AG08396 (cell line): ENCODE measurements around the gene CCDC146.
"Not testable (repeated sequence)": the region's sequence is repeated elsewhere in the genome, so short reads cannot be mapped to it uniquely, and the experiment has no call there.

Source experiments
- DNase-seq: peaks from one replicate; pipeline ENCODE4 v3.0.0; 2012; ENCODE audit warnings: low spot score, mixed read lengths

The CCDC146 gene

GRCh38 chr7:77140291-77140690 is 17.9 kb downstream of the CCDC146 start:
- not testable (repeated sequence) for DNase-seq

- not testable (repeated sequence) for DNase-seq
Measured at GRCh38 chr7:77152232-77152631, 29.8 kb downstream of the CCDC146 start.

GRCh38 chr7:77154917-77155464 is 32.6 kb downstream of the CCDC146 start:
- not testable (repeated sequence) for DNase-seq

- not testable (repeated sequence) for DNase-seq
Measured at GRCh38 chr7:77155601-77156377, 33.4 kb downstream of the CCDC146 start.

- not testable (repeated sequence) for DNase-seq
Measured at GRCh38 chr7:77157034-77157433, 34.6 kb downstream of the CCDC146 start.

GRCh38 chr7:77157446-77157845 is 35.0 kb downstream of the CCDC146 start:
- no peak for DNase-seq

GRCh38 chr7:77171073-77171472 is 48.7 kb downstream of the CCDC146 start:
- not testable (repeated sequence) for DNase-seq

GRCh38 chr7:77172437-77173172 is 50.2 kb downstream of the CCDC146 start:
- not testable (repeated sequence) for DNase-seq

- not testable (repeated sequence) for DNase-seq
Measured at GRCh38 chr7:77174418-77174817, 52.0 kb downstream of the CCDC146 start.

GRCh38 chr7:77175274-77175800 is 52.9 kb downstream of the CCDC146 start:
- not testable (repeated sequence) for DNase-seq

- not testable (repeated sequence) for DNase-seq
Measured at GRCh38 chr7:77177321-77177904, 55.0 kb downstream of the CCDC146 start.

GRCh38 chr7:77178024-77178423 is 55.6 kb downstream of the CCDC146 start:
- not testable (repeated sequence) for DNase-seq

GRCh38 chr7:77181015-77181595 is 58.7 kb downstream of the CCDC146 start:
- DNase-seq, result no peak

GRCh38 chr7:77181734-77182133 is 59.3 kb downstream of the CCDC146 start:
- DNase-seq, result no peak

- DNase-seq, result no peak
Measured at GRCh38 chr7:77182261-77182660, 59.8 kb downstream of the CCDC146 start.

GRCh38 chr7:77184463-77184862 is 62.0 kb downstream of the CCDC146 start:
- no peak for DNase-seq

GRCh38 chr7:77184990-77185389 is 62.6 kb downstream of the CCDC146 start:
- no peak for DNase-seq

GRCh38 chr7:77185866-77186265 is 63.5 kb downstream of the CCDC146 start:
- no peak for DNase-seq

- DNase-seq, result no peak
Measured at GRCh38 chr7:77188731-77189437, 66.5 kb downstream of the CCDC146 start.

- DNase-seq, result no peak
Measured at GRCh38 chr7:77197141-77197540, 74.7 kb downstream of the CCDC146 start.
